Mesendoderm (in vitro differentiated cells): ENCODE results near the gene NOX1.
"Not testable (repeated sequence)": the region's sequence is repeated elsewhere in the genome, so short reads cannot be mapped to it uniquely, and the experiment has no call there.

Experiments
- DNase-seq: peaks from one replicate; pipeline ENCODE4 v3.0.0; 2013
- H2AK5ac ChIP-seq: 2 replicates; pipeline ENCODE4 v1.6.1; 2013; ENCODE audit warnings: low read length, inconsistent platforms
- H2BK120ac ChIP-seq: 2 replicates; pipeline ENCODE4 v1.6.1; 2013; ENCODE audit warnings: low read depth, mild to moderate bottlenecking, low read length, moderate library complexity, mixed read lengths
- H2BK15ac ChIP-seq: replicated peaks from 2 replicates; pipeline ENCODE4 v1.6.1; 2013; ENCODE audit warnings: low read depth, mild to moderate bottlenecking, moderate library complexity
- H2BK5ac ChIP-seq: 2 replicates; pipeline ENCODE4 v1.6.1; 2013; ENCODE audit warnings: low read length, inconsistent platforms
- H3K18ac ChIP-seq: 2 replicates; pipeline ENCODE4 v1.6.1; 2013; ENCODE audit warnings: mild to moderate bottlenecking, low read length, mixed read lengths
- H3K23ac ChIP-seq: one replicate; pipeline ENCODE4 v1.6.1; 2013; ENCODE audit warnings: low read length
- H3K27ac ChIP-seq: 2 replicates; pipeline ENCODE4 v1.5.1; 2013; ENCODE audit warnings: low read depth, mild to moderate bottlenecking, inconsistent platforms, low read length, moderate library complexity
- H3K27me3 ChIP-seq: 2 replicates; pipeline ENCODE4 v1.6.1; 2013; ENCODE audit warnings: low read length, control low read depth, mild to moderate bottlenecking, inconsistent platforms; ENCODE audit not compliant: insufficient read depth, poor library complexity
- H3K36me3 ChIP-seq: 2 replicates; pipeline ENCODE4 v1.6.1; 2013; ENCODE audit warnings: low read length, inconsistent platforms; ENCODE audit not compliant: control insufficient read depth, insufficient read depth
- H3K4ac ChIP-seq: one replicate; pipeline ENCODE4 v1.6.1; 2013; ENCODE audit warnings: low read depth, mild to moderate bottlenecking, low read length, moderate library complexity
- H3K4me1 ChIP-seq: 2 replicates; pipeline ENCODE4 v1.6.1; 2013; ENCODE audit warnings: low read depth, low read length, inconsistent platforms; ENCODE audit not compliant: control insufficient read depth
- H3K4me2 ChIP-seq: 2 replicates; pipeline ENCODE4 v1.6.1; 2013; ENCODE audit warnings: low read length
- H3K4me3 ChIP-seq: 2 replicates; pipeline ENCODE4 v1.5.1; 2013; ENCODE audit warnings: mild to moderate bottlenecking, low read length
- H3K56ac ChIP-seq: one replicate; pipeline ENCODE4 v1.6.1; 2013; ENCODE audit warnings: low read length
- H3K79me1 ChIP-seq: 2 replicates; pipeline ENCODE4 v1.6.1; 2013; ENCODE audit warnings: low read length, inconsistent platforms
- H3K79me2 ChIP-seq: 2 replicates; pipeline ENCODE4 v1.6.1; 2013; ENCODE audit warnings: mild to moderate bottlenecking, low read length; ENCODE audit not compliant: control insufficient read depth, insufficient read depth
- H3K9ac ChIP-seq: 2 replicates; pipeline ENCODE4 v1.6.1; 2013; ENCODE audit warnings: low read length, inconsistent platforms
- H4K5ac ChIP-seq: one replicate; pipeline ENCODE4 v1.6.1; 2013; ENCODE audit warnings: low read length
- H4K8ac ChIP-seq: one replicate; pipeline ENCODE4 v1.6.1; 2013; ENCODE audit warnings: low read depth, mild to moderate bottlenecking, control low read depth, low read length, moderate library complexity
- WGBS: extraction: QIAGEN DNeasy Blood & Tissue Kit; methylation state at CpG from one replicate; pipeline ENCODE4 v1.1.7; 2013; ENCODE audit warnings: low lambda C conversion rate, missing lambda C conversion rate; ENCODE audit not compliant: insufficient coverage; ENCODE audit errors: extremely low coverage; 5-methylcytosine and 5-hydroxymethylcytosine counted together

The NOX1 gene

GRCh38 chrX:100819534-100819836 is 54.7 kb downstream of the NOX1 start:
- H3K79me2 ChIP-seq, result no peaks in the 10 kb centered on the region
- H3K4ac ChIP-seq, result peak overlapping the region; percentile 43
- no peaks in the 10 kb centered on the region for H3K79me1 ChIP-seq
- H3K23ac ChIP-seq, result no peak overlapping the region
- WGBS, result no CpG with 5 or more reads among the region's 15 CpGs
- H2BK15ac ChIP-seq, result no peak overlapping the region
- H2AK5ac ChIP-seq, result no peak overlapping the region
- H3K4me3 ChIP-seq, result peak overlapping the region; percentile 28
- H3K9ac ChIP-seq, result peak overlapping the region; percentile 67
- no peak overlapping the region for H2BK120ac ChIP-seq
- no peak for DNase-seq
- no peak overlapping the region for H3K18ac ChIP-seq
- H2BK5ac ChIP-seq, result no peak overlapping the region
- peaks cover 1% of the 10 kb centered on the region for H3K36me3 ChIP-seq
- H3K56ac ChIP-seq, result peak overlapping the region; percentile 85
- no peaks in the 10 kb centered on the region for H3K27me3 ChIP-seq
- H3K4me2 ChIP-seq, result peak overlapping the region; percentile 40
- H4K8ac ChIP-seq, result no peak overlapping the region
- no peaks in the 10 kb centered on the region for H3K4me1 ChIP-seq
- H3K27ac ChIP-seq, result no peak overlapping the region
- no peak overlapping the region for H4K5ac ChIP-seq

- WGBS, result no CpG with 5 or more reads among the region's 2 CpGs
- no peaks in the 10 kb centered on the region for H3K27me3 ChIP-seq
- no peak overlapping the region for H3K56ac ChIP-seq
- H2BK120ac ChIP-seq, result no peak overlapping the region
- DNase-seq, result no peak
- H3K79me1 ChIP-seq, result no peaks in the 10 kb centered on the region
- H3K79me2 ChIP-seq, result no peaks in the 10 kb centered on the region
- no peak overlapping the region for H3K4me3 ChIP-seq
- no peak overlapping the region for H3K4ac ChIP-seq
- no peak overlapping the region for H3K23ac ChIP-seq
- no peak overlapping the region for H3K27ac ChIP-seq
- no peak overlapping the region for H4K8ac ChIP-seq
- H2BK5ac ChIP-seq, result no peak overlapping the region
- H3K9ac ChIP-seq, result no peak overlapping the region
- no peak overlapping the region for H3K18ac ChIP-seq
- no peaks in the 10 kb centered on the region for H3K36me3 ChIP-seq
- no peak overlapping the region for H4K5ac ChIP-seq
- no peak overlapping the region for H2AK5ac ChIP-seq
- H2BK15ac ChIP-seq, result no peak overlapping the region
- H3K4me1 ChIP-seq, result no peaks in the 10 kb centered on the region
- H3K4me2 ChIP-seq, result no peak overlapping the region
Measured at GRCh38 chrX:100817340-100817739, 56.8 kb downstream of the NOX1 start.

GRCh38 chrX:100812216-100813158 is 61.7 kb downstream of the NOX1 start:
- Histone ChIP-seq H3K27ac (peak overlapping the region; percentile 85), H3K56ac (peak overlapping the region; percentile 6), H2BK120ac (no peak overlapping the region), H3K4ac (no peak overlapping the region), H2BK15ac (no peak overlapping the region), H3K79me1 (no peaks in the 10 kb centered on the region), H2BK5ac (no peak overlapping the region), H3K9ac (no peak overlapping the region), H3K23ac (no peak overlapping the region), H4K5ac (no peak overlapping the region), H3K4me3 (no peak overlapping the region), H3K79me2 (no peaks in the 10 kb centered on the region), H2AK5ac (no peak overlapping the region), H3K4me2 (no peak overlapping the region), H3K27me3 (no peaks in the 10 kb centered on the region), H3K36me3 (no peaks in the 10 kb centered on the region), H4K8ac (no peak overlapping the region), H3K4me1 (no peaks in the 10 kb centered on the region), H3K18ac (peak overlapping the region; percentile 14)
- WGBS, result no CpG with 5 or more reads among the region's 12 CpGs
- peak; percentile 87 for DNase-seq

GRCh38 chrX:100808265-100808664 is 65.9 kb downstream of the NOX1 start:
- not testable (repeated sequence) for H3K27me3 ChIP-seq, H3K4me1 ChIP-seq
- WGBS, result no CpG with 5 or more reads among the region's 7 CpGs

GRCh38 chrX:100804780-100805179 is 69.4 kb downstream of the NOX1 start:
- no peaks in the 10 kb centered on the region for H3K36me3 ChIP-seq
- H3K4me3 ChIP-seq, result no peak overlapping the region
- no peak overlapping the region for H4K5ac ChIP-seq
- H2AK5ac ChIP-seq, result no peak overlapping the region
- peak; percentile 63 for DNase-seq
- H2BK120ac ChIP-seq, result no peak overlapping the region
- H2BK15ac ChIP-seq, result no peak overlapping the region
- H3K4me1 ChIP-seq, result no peaks in the 10 kb centered on the region
- H3K27ac ChIP-seq, result no peak overlapping the region
- H3K56ac ChIP-seq, result no peak overlapping the region
- WGBS, result no CpG with 5 or more reads among the region's 1 CpG
- H3K18ac ChIP-seq, result peak overlapping the region; percentile 39
- H3K79me1 ChIP-seq, result no peaks in the 10 kb centered on the region
- no peak overlapping the region for H3K4me2 ChIP-seq
- H3K79me2 ChIP-seq, result no peaks in the 10 kb centered on the region
- no peak overlapping the region for H3K4ac ChIP-seq
- H3K27me3 ChIP-seq, result no peaks in the 10 kb centered on the region
- H3K9ac ChIP-seq, result no peak overlapping the region
- no peak overlapping the region for H3K23ac ChIP-seq
- no peak overlapping the region for H4K8ac ChIP-seq
- no peak overlapping the region for H2BK5ac ChIP-seq

More at GRCh38 chrX:100808265-100808664, 65.9 kb downstream of the NOX1 start:
- not testable (repeated sequence) for H3K9ac ChIP-seq, H4K5ac ChIP-seq, H3K18ac ChIP-seq, DNase-seq, H2BK5ac ChIP-seq, H3K56ac ChIP-seq, H4K8ac ChIP-seq, H2AK5ac ChIP-seq, H2BK15ac ChIP-seq, H3K4me2 ChIP-seq, H3K36me3 ChIP-seq, H3K4me3 ChIP-seq, H3K4ac ChIP-seq, H3K27ac ChIP-seq, H2BK120ac ChIP-seq, H3K23ac ChIP-seq, H3K79me1 ChIP-seq, H3K79me2 ChIP-seq

GRCh38 chrX:100802843-100803242 is 71.3 kb downstream of the NOX1 start:
- no peak overlapping the region for H2AK5ac ChIP-seq
- no peak overlapping the region for H3K23ac ChIP-seq
- WGBS, result no CpG with 5 or more reads among the region's 3 CpGs
- no peak overlapping the region for H3K27ac ChIP-seq
- H3K18ac ChIP-seq, result no peak overlapping the region
- H4K5ac ChIP-seq, result no peak overlapping the region
- H3K4me3 ChIP-seq, result no peak overlapping the region
- H2BK120ac ChIP-seq, result no peak overlapping the region
- no peak for DNase-seq
- H3K56ac ChIP-seq, result no peak overlapping the region
- H2BK5ac ChIP-seq, result no peak overlapping the region
- H3K4me2 ChIP-seq, result no peak overlapping the region
- H2BK15ac ChIP-seq, result no peak overlapping the region
- no peaks in the 10 kb centered on the region for H3K4me1 ChIP-seq
- H3K9ac ChIP-seq, result no peak overlapping the region
- no peak overlapping the region for H4K8ac ChIP-seq
- no peaks in the 10 kb centered on the region for H3K79me2 ChIP-seq
- no peaks in the 10 kb centered on the region for H3K27me3 ChIP-seq
- no peak overlapping the region for H3K4ac ChIP-seq
- no peaks in the 10 kb centered on the region for H3K36me3 ChIP-seq
- no peaks in the 10 kb centered on the region for H3K79me1 ChIP-seq
